GM10266 (cell line): Measurements from ENCODE around the gene ATP5MG.

Experiments
- DNase-seq: peaks from one replicate; pipeline ENCODE4 v3.0.0; 2012; ENCODE audit errors: extremely low spot score
- CTCF ChIP-seq: IDR thresholded peaks from 2 replicates; pipeline ENCODE4 v1.5.1; 2012; ENCODE audit warnings: mild to moderate bottlenecking, low read depth; ENCODE audit not compliant: control insufficient read depth, insufficient read depth; ENCODE audit errors: missing control alignments

The ATP5MG gene

GRCh38 chr11:118417801-118418200 lies 16.4 kb downstream of the ATP5MG start:
- no peak for TF ChIP-seq CTCF
- DNase-seq: no peak

GRCh38 chr11:118418766-118419165 lies 17.4 kb downstream of the ATP5MG start:
- no peak for DNase-seq
- TF ChIP-seq CTCF: no peak

- DNase-seq: no peak
- no peak for TF ChIP-seq CTCF
These were observed 26.3 kb downstream of the ATP5MG start for GRCh38 chr11:118427707-118428106.

GRCh38 chr11:118430956-118431355 lies 29.6 kb downstream of the ATP5MG start:
- no peak for TF ChIP-seq CTCF
- DNase-seq: no peak

DNA sequence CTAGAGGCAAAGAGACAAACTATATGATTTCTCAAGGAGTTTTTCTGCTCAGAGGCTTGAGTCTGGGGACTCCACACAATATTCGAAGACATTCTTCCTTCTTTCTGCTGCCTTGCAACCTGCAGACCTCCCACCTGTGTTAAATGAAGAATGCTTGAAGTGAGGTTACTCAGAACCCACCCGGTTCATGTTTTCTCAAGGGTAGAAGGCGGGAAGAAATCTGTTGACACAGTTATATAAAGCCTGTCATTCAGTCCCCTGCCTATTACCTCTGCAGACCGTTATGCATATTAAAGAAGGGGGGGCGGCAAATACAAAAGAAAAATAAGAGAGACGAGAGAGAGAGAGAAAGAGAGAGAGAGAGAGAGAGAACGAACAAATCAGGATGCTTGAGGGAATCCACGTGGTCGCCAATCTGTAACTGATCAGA lies 32.7 kb downstream of the ATP5MG start:
- no peak for DNase-seq
- TF ChIP-seq CTCF: no peak

DNA sequence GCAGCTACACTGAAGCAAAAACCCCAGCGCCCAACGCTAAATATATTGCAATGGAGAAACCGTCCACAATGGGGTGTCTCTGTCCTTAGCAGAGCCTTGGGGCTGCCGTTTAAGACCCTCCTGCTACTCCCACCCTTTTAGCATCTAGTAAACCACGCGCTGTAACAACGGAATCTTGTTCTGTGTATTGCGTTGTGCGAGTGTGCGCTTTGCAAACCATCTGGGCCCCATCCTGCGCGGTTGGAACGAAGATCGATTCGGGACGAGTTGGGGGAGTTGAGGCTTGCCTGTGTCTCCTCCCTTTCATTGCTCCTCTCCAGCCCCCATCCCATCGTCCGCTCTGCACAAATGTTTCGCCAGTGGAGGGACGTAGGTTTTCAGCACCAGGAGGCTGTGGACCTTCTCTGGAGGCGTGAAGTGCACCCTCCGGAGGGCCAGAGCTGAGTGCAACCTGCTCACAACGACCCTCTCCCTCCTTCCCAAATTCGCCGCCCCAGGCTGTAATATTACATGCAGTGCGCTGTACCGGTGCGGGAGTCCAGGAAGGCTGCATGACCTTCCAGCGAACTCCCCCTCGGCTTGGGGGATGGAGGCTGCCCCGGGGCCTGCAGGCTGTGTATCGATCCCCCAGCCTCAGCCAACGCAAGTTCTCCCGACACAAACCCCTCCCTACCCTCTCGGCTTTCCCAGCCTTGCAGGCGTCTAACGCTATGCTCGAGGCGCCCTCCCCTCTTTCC lies 33.3 kb downstream of the ATP5MG start:
- TF ChIP-seq CTCF: no peak
- peak; percentile 54 for DNase-seq

GRCh38 chr11:118435290-118435892 lies 34.0 kb downstream of the ATP5MG start:
- TF ChIP-seq CTCF: no peak
- peak; percentile 72 for DNase-seq
